IgD-negative memory B cell (primary cell): Measurements from ENCODE around the gene NAP1L2. TPM values are rescaled to one million over a fixed set of nuclear protein-coding genes. Genes with fewer than 3 reads are reported as not detected.
"Not testable (repeated sequence)": the region's sequence is repeated elsewhere in the genome, so short reads cannot be mapped to it uniquely, and the experiment has no call there.

Source experiments
- H3K27ac Mint-ChIP-seq, 3 donors: one replicate each; pipeline ENCODE4 v1.8.0; 2020 to 2022; ENCODE audit warnings: mild to moderate bottlenecking in 3 of 3, mixed read lengths in 3 of 3, moderate library complexity in 1 of 3
- H3K27me3 Mint-ChIP-seq: one replicate; pipeline ENCODE4 v1.8.0; 2021; ENCODE audit warnings: mixed read lengths
- H3K36me3 Mint-ChIP-seq: one replicate; pipeline ENCODE4 v1.8.0; 2020; ENCODE audit warnings: mild to moderate bottlenecking, mixed read lengths
- H3K4me1 Mint-ChIP-seq, 3 donors: one replicate each; pipeline ENCODE4 v1.8.0; 2020 to 2022; ENCODE audit warnings: mixed read lengths in 3 of 3, mild to moderate bottlenecking in 1 of 3
- H3K4me3 Mint-ChIP-seq, 4 donors: one replicate each; pipeline ENCODE4 v1.8.0; 2020 to 2022; ENCODE audit warnings: mild to moderate bottlenecking in 4 of 4, mixed read lengths in 4 of 4, moderate library complexity in 3 of 4
- H3K9me3 Mint-ChIP-seq, 3 donors: one replicate each; pipeline ENCODE4 v1.8.0; 2020 to 2021; ENCODE audit warnings: mixed read lengths in 3 of 3, mild to moderate bottlenecking in 1 of 3
- polyA plus RNA-seq: library from polyadenylated mRNA; unstranded; fragments of 300-500 nt; fragmentation: Illumina TruSeq; gene quantifications from one replicate; pipeline ENCODE4 v1.2.3, GENCODE V29; 2021

The NAP1L2 gene, protein sequence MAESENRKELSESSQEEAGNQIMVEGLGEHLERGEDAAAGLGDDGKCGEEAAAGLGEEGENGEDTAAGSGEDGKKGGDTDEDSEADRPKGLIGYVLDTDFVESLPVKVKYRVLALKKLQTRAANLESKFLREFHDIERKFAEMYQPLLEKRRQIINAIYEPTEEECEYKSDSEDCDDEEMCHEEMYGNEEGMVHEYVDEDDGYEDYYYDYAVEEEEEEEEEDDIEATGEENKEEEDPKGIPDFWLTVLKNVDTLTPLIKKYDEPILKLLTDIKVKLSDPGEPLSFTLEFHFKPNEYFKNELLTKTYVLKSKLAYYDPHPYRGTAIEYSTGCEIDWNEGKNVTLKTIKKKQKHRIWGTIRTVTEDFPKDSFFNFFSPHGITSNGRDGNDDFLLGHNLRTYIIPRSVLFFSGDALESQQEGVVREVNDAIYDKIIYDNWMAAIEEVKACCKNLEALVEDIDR
- polyA plus RNA-seq: 0.38 TPM

GRCh38 chrX:73214426-73215094 is at the start of gene NAP1L2:
Gene NAP1L2 (minus strand): TSS chrX:73214851. CDS start chrX:73214492, 359 bp downstream.
- Mint-ChIP-seq H3K4me3 (peak within 1 kb of the TSS; percentile 81 to 92 (median 91)), H3K4me1 (peaks cover 2 to 6% (median 5%) of the 10 kb centered on the region in 3 donors), H3K27me3 (peaks cover 7% of the 10 kb centered on the region), H3K36me3 (no peaks in the 10 kb centered on the region), H3K9me3 (peaks cover 0 to 3% (median 2%) of the 10 kb centered on the region in 3 donors), H3K27ac (peak within 1 kb of the TSS; percentile 25 to 37 (median 27))

- H3K27me3 Mint-ChIP-seq: peaks cover 2% of the 10 kb centered on the region
- no peaks in the 10 kb centered on the region for H3K36me3 Mint-ChIP-seq
- peaks cover 0 to 3% (median 0%) of the 10 kb centered on the region in 3 donors for H3K9me3 Mint-ChIP-seq
- no peaks in the 10 kb centered on the region for H3K4me1 Mint-ChIP-seq
- no peak overlapping the region for H3K4me3 Mint-ChIP-seq
- H3K27ac Mint-ChIP-seq: no peak overlapping the region
Observed at GRCh38 chrX:73262991-73263390, 48.3 kb upstream of the NAP1L2 start.

GRCh38 chrX:73239242-73239641 is 24.6 kb upstream of the NAP1L2 start:
- H3K9me3 Mint-ChIP-seq: peaks cover 2 to 3% (median 2%) of the 10 kb centered on the region in 3 donors
- no peak overlapping the region for H3K4me3 Mint-ChIP-seq
- no peaks in the 10 kb centered on the region for H3K4me1 Mint-ChIP-seq
- no peak overlapping the region for H3K27ac Mint-ChIP-seq
- H3K36me3 Mint-ChIP-seq: no peaks in the 10 kb centered on the region
- no peaks in the 10 kb centered on the region for H3K27me3 Mint-ChIP-seq

DNA sequence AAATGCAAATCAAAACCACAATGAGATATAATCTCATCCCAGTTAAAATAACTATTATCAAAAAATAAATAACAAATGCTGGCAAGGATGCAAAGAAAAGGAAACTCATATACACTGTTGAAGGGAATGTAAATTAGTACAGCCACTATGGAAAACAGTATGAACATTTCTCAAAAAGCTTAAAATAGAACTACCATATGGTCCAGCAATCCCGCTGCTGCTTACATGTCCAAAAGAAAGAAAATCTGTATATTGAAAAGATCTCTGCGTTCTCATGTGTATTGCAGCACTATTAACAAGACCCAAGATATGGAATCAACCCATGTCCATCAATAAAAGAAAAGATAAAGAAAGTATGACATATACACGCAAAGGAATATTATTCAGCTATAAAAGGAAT is 3.0 kb upstream of the NAP1L2 start:
- Mint-ChIP-seq H3K9me3 (peaks cover 2 to 12% (median 5%) of the 10 kb centered on the region in 3 donors), H3K27ac (no peak overlapping the region), H3K36me3 (no peaks in the 10 kb centered on the region), H3K27me3 (peaks cover 7% of the 10 kb centered on the region), H3K4me1 (peaks cover 2 to 5% (median 5%) of the 10 kb centered on the region in 3 donors), H3K4me3 (no peak overlapping the region)

- Mint-ChIP-seq H3K27ac (peak overlapping the region in 2 of 3 donors; percentile 27 to 37), H3K4me1 (peaks cover 2 to 5% (median 5%) of the 10 kb centered on the region in 3 donors), H3K9me3 (peaks cover 0 to 3% (median 2%) of the 10 kb centered on the region in 3 donors), H3K4me3 (peak overlapping the region; percentile 81 to 92 (median 91)), H3K27me3 (peaks cover 7% of the 10 kb centered on the region), H3K36me3 (no peaks in the 10 kb centered on the region)
Observed at GRCh38 chrX:73215246-73215645, 595 bp upstream of the NAP1L2 start.

- peak overlapping the region; percentile 81 to 92 (median 91) for H3K4me3 Mint-ChIP-seq
- H3K4me1 Mint-ChIP-seq: peaks cover 2 to 6% (median 5%) of the 10 kb centered on the region in 3 donors
- peaks cover 0 to 3% (median 2%) of the 10 kb centered on the region in 3 donors for H3K9me3 Mint-ChIP-seq
- peaks cover 7% of the 10 kb centered on the region for H3K27me3 Mint-ChIP-seq
- no peaks in the 10 kb centered on the region for H3K36me3 Mint-ChIP-seq
- H3K27ac Mint-ChIP-seq: no peak overlapping the region
Observed at GRCh38 chrX:73213734-73214425, 771 bp downstream of the NAP1L2 start.

DNA sequence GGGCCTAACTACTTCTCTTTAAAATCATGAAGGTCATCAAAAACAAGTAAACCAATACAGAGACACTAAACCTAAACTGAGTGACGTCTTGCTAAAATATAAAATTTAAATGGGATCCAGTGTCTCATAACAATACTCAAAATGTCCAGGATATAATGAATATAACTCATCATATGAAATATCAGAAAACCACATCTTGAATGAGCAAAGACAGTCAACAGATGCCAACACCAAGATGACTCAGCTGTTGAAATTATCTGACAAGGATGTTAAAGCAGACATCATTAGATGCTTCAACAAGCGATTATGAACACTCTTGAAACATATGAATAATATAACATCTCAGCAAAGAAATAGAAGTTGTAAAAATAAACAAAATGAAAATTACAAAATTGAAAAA is 8.3 kb downstream of the NAP1L2 start:
- Mint-ChIP-seq H3K9me3 (peaks cover 0 to 3% (median 0%) of the 10 kb centered on the region in 3 donors), H3K4me3 (no peak overlapping the region), H3K27me3 (no peaks in the 10 kb centered on the region), H3K36me3 (no peaks in the 10 kb centered on the region), H3K27ac (no peak overlapping the region), H3K4me1 (peaks cover 0 to 1% (median 0%) of the 10 kb centered on the region in 3 donors)

- Mint-ChIP-seq H3K27me3 (no peaks in the 10 kb centered on the region), H3K9me3 (peaks cover 0 to 2% (median 0%) of the 10 kb centered on the region in 3 donors), H3K36me3 (peaks cover 1% of the 10 kb centered on the region), H3K4me3 (no peak overlapping the region), H3K4me1 (no peaks in the 10 kb centered on the region), H3K27ac (no peak overlapping the region)
Observed at GRCh38 chrX:73182502-73183114, 32.0 kb downstream of the NAP1L2 start.

GRCh38 chrX:73168945-73169344 is 45.7 kb downstream of the NAP1L2 start:
- H3K36me3 Mint-ChIP-seq, H3K27me3 Mint-ChIP-seq, H3K9me3 Mint-ChIP-seq, H3K4me1 Mint-ChIP-seq, H3K4me3 Mint-ChIP-seq, H3K27ac Mint-ChIP-seq: not testable (repeated sequence)

Other genes starting within 250 kb of the NAP1L2 start
- not detected for gene PABPC1L2B, start 211.9 kb downstream of the NAP1L2 start, polyA plus RNA-seq
- gene PABPC1L2A, start 135.3 kb downstream of the NAP1L2 start, polyA plus RNA-seq: not detected
- gene CDX4, start 232.2 kb upstream of the NAP1L2 start, polyA plus RNA-seq: not detected